GM12878 (cell line): ENCODE data around the gene CDH18. TPM values are rescaled to one million over a fixed set of nuclear protein-coding genes. Genes with fewer than 3 reads are reported as not detected.

ENCODE experiments used
- ATAC-seq: fragments of 200-7000 bp; cut with Tn5 transposase; 3 replicates; pipeline ENCODE4 v1.9.1; 2020; ENCODE audit warnings: mild to moderate bottlenecking, moderate library complexity
- BruUV-seq: library from RNA; stranded (reverse); fragments of 400-500 nt; replicated peaks from 2 replicates; lab custom pipeline; 2021; lab: Mats Ljungman, UMichigan
- CTCF ChIA-PET: fragments of 300-600 bp; sonication (Branson Sonifier 250); formaldehyde crosslinking; extraction: SDS; loops from one replicate; lab custom pipeline; 2021; ENCODE audit warnings: inconsistent platforms; lab: Yijun Ruan, JAX
- POLR2A ChIA-PET: fragments of 350-600 bp; formaldehyde crosslinking; extraction: SDS; loops from one replicate; lab custom pipeline; 2021; ENCODE audit warnings: inconsistent platforms; lab: Charles Lee
- RAD21 ChIA-PET: fragments of 300-600 bp; sonication (Branson Sonifier 250); formaldehyde crosslinking; loops from one replicate; lab custom pipeline; 2023; ENCODE audit warnings: antibody characterized with exemption; ENCODE audit not compliant: unreplicated experiment; lab: Charles Lee
- SMC1A ChIA-PET: fragments of 300-600 bp; sonication (Branson Sonifier 250); formaldehyde crosslinking; loops from one replicate; lab custom pipeline; 2023; ENCODE audit not compliant: unreplicated experiment, uncharacterized antibody; lab: Charles Lee
- DNase-seq: peaks from one replicate; pipeline ENCODE4 v3.0.0-alpha.2; 2011; ENCODE audit warnings: low read depth, low spot score
- FAIRE-seq: peaks from 3 replicates; lab custom pipeline; 2011; peaks lifted over from hg19 to GRCh38; lab: Jason Lieb, UNC
- H2AFZ ChIP-seq: 2 replicates; pipeline ENCODE4 v1.6.0; 2011; ENCODE audit warnings: low read depth, low read length, control low read depth; ENCODE audit not compliant: control insufficient read depth
- H3K27ac ChIP-seq: 2 replicates; pipeline ENCODE4 v1.5.1; 2011; ENCODE audit warnings: control low read depth; ENCODE audit not compliant: control insufficient read depth, insufficient read depth
- H3K27me3 ChIP-seq, 2 experiments: replicated peaks in 1 of 2; 2 replicates each; pipeline versions ENCODE4 v1.6.0 to v1.6.1; 2011; ENCODE audit warnings: low read length in 1 of 2; ENCODE audit not compliant: control insufficient read depth in 2 of 2, insufficient read depth in 2 of 2
- H3K36me3 ChIP-seq, 2 experiments: 2 replicates each; pipeline ENCODE4 v1.5.1; 2011; ENCODE audit warnings: low read length in 1 of 2; ENCODE audit not compliant: control insufficient read depth in 2 of 2, insufficient read depth in 2 of 2
- H3K4me1 ChIP-seq: 2 replicates; pipeline ENCODE4 v1.6.1; 2011; ENCODE audit warnings: mild to moderate bottlenecking, low read length, moderate library complexity, mixed read lengths; ENCODE audit not compliant: control insufficient read depth, insufficient read depth
- H3K4me2 ChIP-seq: 2 replicates; pipeline ENCODE4 v1.6.0; 2011; ENCODE audit warnings: control low read depth; ENCODE audit not compliant: control insufficient read depth, insufficient read depth
- H3K4me3 ChIP-seq: fragments of 200-600 bp; sonication (generic); 2 replicates; pipeline ENCODE4 v1.5.1; 2016
- H3K79me2 ChIP-seq: 2 replicates; pipeline ENCODE4 v1.6.0; 2011; ENCODE audit warnings: low read length; ENCODE audit not compliant: control insufficient read depth, insufficient read depth
- H3K9ac ChIP-seq: 2 replicates; pipeline ENCODE4 v1.8.0; 2011; ENCODE audit warnings: low read length, control low read depth, mixed read lengths; ENCODE audit not compliant: control insufficient read depth, insufficient read depth
- H3K9me3 ChIP-seq: replicated peaks from 3 replicates; pipeline ENCODE4 v1.5.1; 2011; ENCODE audit warnings: mild to moderate bottlenecking, low read length; ENCODE audit not compliant: control insufficient read depth, insufficient read depth
- H4K20me1 ChIP-seq: 2 replicates; pipeline ENCODE4 v1.6.0; 2011; ENCODE audit not compliant: control insufficient read depth, insufficient read depth
- JUNB ChIP-seq: IDR thresholded peaks from 2 replicates; pipeline ENCODE4 v1.6.1; 2016; ENCODE audit warnings: antibody characterized with exemption, mild to moderate bottlenecking
- MEF2B ChIP-seq: fragments of 450-650 bp; IDR thresholded peaks from 2 replicates; pipeline ENCODE4 v1.6.1; 2018; ENCODE audit warnings: mild to moderate bottlenecking, moderate library complexity; ENCODE audit not compliant: partially characterized antibody, poor library complexity, severe bottlenecking
- NFIC ChIP-seq: IDR thresholded peaks from 2 replicates; pipeline ENCODE4 v1.6.1; 2012; ENCODE audit warnings: low read depth, mild to moderate bottlenecking, inconsistent platforms, low read length, moderate library complexity
- YY1 ChIP-seq: IDR thresholded peaks from 2 replicates; pipeline ENCODE4 v1.6.1; 2011; ENCODE audit warnings: low read depth, mild to moderate bottlenecking, low read length
- WGBS: methylation state at CpG from one replicate; pipeline ENCODE4 v1.1.6; 2016; ENCODE audit warnings: low lambda C conversion rate; ENCODE audit not compliant: insufficient replicate concordance, insufficient coverage; ENCODE audit errors: missing lambda C conversion rate; 5-methylcytosine and 5-hydroxymethylcytosine counted together
- in situ Hi-C: fragments of 300-500 bp; cut with MboI; formaldehyde crosslinking; loops from 9 replicates; pipeline ENCODE4 v1.14.3; 2018; ENCODE audit warnings: mixed read lengths
- intact Hi-C: fragments of 100-400 bp; cut with micrococcal nuclease; formaldehyde crosslinking; loops from one replicate; pipeline ENCODE4 v1.14.2; 2022; ENCODE audit not compliant: unreplicated experiment
- polyA plus RNA-seq, 11 experiments: library from polyadenylated mRNA; depleted of rRNA in 4 of 11; unstranded in 6 of 11; stranded (reverse) in 5 of 11; fragments of >200 nt; fragmentation: Nextera tagmentation in 4 of 11; fragmentation: Illumina TruSeq in 1 of 11; extraction: Ambion mirVana in 4 of 11; extraction: Trizol in 1 of 11; gene quantifications; 1 replicate in 1 of 11; 2 replicates in 10 of 11; pipeline versions ENCODE4 v1.2.1 to v1.2.3, GENCODE V29; 2011 to 2016; ENCODE audit warnings: inconsistent platforms in 2 of 11, missing spikeins in 2 of 11, low read depth in 1 of 11
- total RNA-seq, 4 experiments: library from RNA; depleted of rRNA in 3 of 4; stranded (reverse); fragments of >200 nt in 3 of 4; fragmentation: Illumina TruSeq in 1 of 4; extraction: Trizol in 1 of 4; gene quantifications; 2 replicates each; pipeline versions ENCODE4 v1.2.1 to v1.2.3, GENCODE V29; 2013 to 2021
- TF ChIP-seq, protein P1 (sequence below): fragments of 450-650 bp; IDR thresholded peaks from 2 replicates; pipeline ENCODE4 v1.6.1; 2016; ENCODE audit warnings: mild to moderate bottlenecking, moderate library complexity, borderline replicate concordance

Gene CDH18
- total and polyA plus RNA-seq, 10 of the 15 experiments (the other 5 are each of a cell fraction or from before 2014, with no cell fraction given) = 0.41 TPM; not detected in 9

DNA sequence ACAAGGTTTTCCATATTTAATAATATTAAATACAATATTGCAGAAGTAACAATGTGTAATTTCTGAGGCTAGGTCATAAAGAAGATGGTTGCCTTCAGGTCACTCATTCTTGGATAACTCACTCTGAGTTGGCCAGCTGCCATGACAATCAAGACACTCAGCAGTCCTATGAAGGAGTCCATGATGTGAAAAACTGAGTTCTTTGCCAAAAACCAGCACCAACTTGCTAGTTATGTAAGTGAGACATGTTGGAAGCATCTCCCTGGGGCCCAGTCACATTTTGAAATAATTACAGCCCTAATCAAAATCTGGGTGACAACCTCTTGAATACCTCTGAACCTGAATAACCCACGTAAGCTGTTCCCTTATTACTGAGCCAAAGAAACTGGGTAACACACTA, 453.2 kb downstream of the CDH18 start (continued):
- TF ChIP-seq, protein P1, sequence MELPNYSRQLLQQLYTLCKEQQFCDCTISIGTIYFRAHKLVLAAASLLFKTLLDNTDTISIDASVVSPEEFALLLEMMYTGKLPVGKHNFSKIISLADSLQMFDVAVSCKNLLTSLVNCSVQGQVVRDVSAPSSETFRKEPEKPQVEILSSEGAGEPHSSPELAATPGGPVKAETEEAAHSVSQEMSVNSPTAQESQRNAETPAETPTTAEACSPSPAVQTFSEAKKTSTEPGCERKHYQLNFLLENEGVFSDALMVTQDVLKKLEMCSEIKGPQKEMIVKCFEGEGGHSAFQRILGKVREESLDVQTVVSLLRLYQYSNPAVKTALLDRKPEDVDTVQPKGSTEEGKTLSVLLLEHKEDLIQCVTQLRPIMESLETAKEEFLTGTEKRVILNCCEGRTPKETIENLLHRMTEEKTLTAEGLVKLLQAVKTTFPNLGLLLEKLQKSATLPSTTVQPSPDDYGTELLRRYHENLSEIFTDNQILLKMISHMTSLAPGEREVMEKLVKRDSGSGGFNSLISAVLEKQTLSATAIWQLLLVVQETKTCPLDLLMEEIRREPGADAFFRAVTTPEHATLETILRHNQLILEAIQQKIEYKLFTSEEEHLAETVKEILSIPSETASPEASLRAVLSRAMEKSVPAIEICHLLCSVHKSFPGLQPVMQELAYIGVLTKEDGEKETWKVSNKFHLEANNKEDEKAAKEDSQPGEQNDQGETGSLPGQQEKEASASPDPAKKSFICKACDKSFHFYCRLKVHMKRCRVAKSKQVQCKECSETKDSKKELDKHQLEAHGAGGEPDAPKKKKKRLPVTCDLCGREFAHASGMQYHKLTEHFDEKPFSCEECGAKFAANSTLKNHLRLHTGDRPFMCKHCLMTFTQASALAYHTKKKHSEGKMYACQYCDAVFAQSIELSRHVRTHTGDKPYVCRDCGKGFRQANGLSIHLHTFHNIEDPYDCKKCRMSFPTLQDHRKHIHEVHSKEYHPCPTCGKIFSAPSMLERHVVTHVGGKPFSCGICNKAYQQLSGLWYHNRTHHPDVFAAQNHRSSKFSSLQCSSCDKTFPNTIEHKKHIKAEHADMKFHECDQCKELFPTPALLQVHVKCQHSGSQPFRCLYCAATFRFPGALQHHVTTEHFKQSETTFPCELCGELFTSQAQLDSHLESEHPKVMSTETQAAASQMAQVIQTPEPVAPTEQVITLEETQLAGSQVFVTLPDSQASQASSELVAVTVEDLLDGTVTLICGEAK = no peak
- TF ChIP-seq JUNB (no peak), NFIC (no peak)
- TF ChIP-seq, all 136 proteins: peak for 0

DNA sequence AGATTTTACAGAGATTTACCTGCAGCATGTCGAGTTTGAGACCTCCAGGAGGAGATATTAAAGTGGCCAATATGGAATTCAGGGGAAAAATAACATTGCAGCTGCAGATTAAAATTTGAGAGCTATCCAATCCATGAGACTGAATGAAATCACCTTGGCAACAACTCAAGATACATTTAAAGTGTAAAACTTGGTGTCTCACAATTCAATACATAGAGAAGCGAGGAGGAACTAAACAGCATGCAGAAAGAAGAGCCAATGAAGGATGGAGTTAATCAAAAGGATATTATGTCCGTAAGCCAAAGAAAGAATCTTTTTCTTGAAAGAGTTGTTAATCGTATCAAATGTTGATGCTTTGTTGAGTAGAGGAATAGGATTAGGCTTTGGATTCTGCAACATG, 455.1 kb downstream of the CDH18 start:
- Histone ChIP-seq H3K36me3 (no peaks in the 10 kb centered on the region), H3K27me3 (no peaks in the 10 kb centered on the region), H3K4me2 (no peak overlapping the region)
- no peak for DNase-seq
- no TSS peak for BruUV-seq
- FAIRE-seq = no peak
- in situ Hi-C loops = no loop called here
- 10% methylated on average over 4 of the region's 4 CpGs for WGBS
- TF ChIP-seq MEF2B (no peak), YY1 (no peak)
- TF ChIP-seq, all 136 proteins: peak for 0
- H3K79me2 ChIP-seq = no peaks in the 10 kb centered on the region
- no peaks in the 10 kb centered on the region for H4K20me1 ChIP-seq
- no peaks in the 10 kb centered on the region for H3K4me1 ChIP-seq
- POLR2A ChIA-PET = no interaction called here
- no peak for ATAC-seq
- CTCF ChIA-PET = no interaction called here
- H2AFZ ChIP-seq = no peak overlapping the region
- H3K27ac ChIP-seq = no peak overlapping the region
- RAD21 ChIA-PET = no interaction called here
- intact Hi-C loops = no loop called here
- SMC1A ChIA-PET = no interaction called here
- H3K9me3 ChIP-seq = no peaks in the 10 kb centered on the region
- no peak overlapping the region for H3K4me3 ChIP-seq
- no peak overlapping the region for H3K9ac ChIP-seq
